Activated CD8-positive, alpha-beta memory T cell treated with anti-CD3 and anti-CD28 coated beads, Interleukin-2, amount 10 ng/mL, durations not matched to agents 7 days and 5 days (primary cell): ENCODE data around the gene ATXN3L. TPM values are rescaled to one million over a fixed set of nuclear protein-coding genes. Genes with fewer than 3 reads are reported as not detected.
A peak's percentile ranks its signal among the peaks of the same experiment; 100 is the strongest.

ENCODE experiments used
- ATAC-seq: fragments of 150-1000 bp; cut with Tn5 transposase; one replicate; pipeline ENCODE4 v1.10.0; 2021; ENCODE audit warnings: moderate library complexity
- CTCF ChIA-PET: fragments of 350-600 bp; sonication (Branson Sonifier 250); formaldehyde crosslinking; loops from one replicate; lab custom pipeline; 2021; ENCODE audit warnings: antibody characterized with exemption; lab: Charles Lee
- DNase-seq: peaks from one replicate; pipeline ENCODE4 v3.0.0-alpha.2; 2020
- H3K27ac Mint-ChIP-seq: one replicate; pipeline ENCODE4 v1.8.0; 2021; ENCODE audit warnings: mild to moderate bottlenecking, mixed read lengths
- H3K27me3 Mint-ChIP-seq: one replicate; pipeline ENCODE4 v1.8.0; 2021; ENCODE audit warnings: mixed read lengths
- H3K36me3 Mint-ChIP-seq: one replicate; pipeline ENCODE4 v1.8.0; 2021; ENCODE audit warnings: mild to moderate bottlenecking, mixed read lengths
- H3K4me1 Mint-ChIP-seq: one replicate; pipeline ENCODE4 v1.8.0; 2021; ENCODE audit warnings: mixed read lengths
- H3K4me3 Mint-ChIP-seq: one replicate; pipeline ENCODE4 v1.8.0; 2021; ENCODE audit warnings: mild to moderate bottlenecking, moderate library complexity, mixed read lengths
- H3K9me3 Mint-ChIP-seq: one replicate; pipeline ENCODE4 v1.8.0; 2022; ENCODE audit warnings: low read depth, mixed read lengths
- total RNA-seq, 2 experiments: library from RNA; stranded (reverse); gene quantifications; one replicate each; pipeline ENCODE4 v1.2.3, GENCODE V29; 2021

Gene ATXN3L
- total RNA-seq, result not detected

DNA sequence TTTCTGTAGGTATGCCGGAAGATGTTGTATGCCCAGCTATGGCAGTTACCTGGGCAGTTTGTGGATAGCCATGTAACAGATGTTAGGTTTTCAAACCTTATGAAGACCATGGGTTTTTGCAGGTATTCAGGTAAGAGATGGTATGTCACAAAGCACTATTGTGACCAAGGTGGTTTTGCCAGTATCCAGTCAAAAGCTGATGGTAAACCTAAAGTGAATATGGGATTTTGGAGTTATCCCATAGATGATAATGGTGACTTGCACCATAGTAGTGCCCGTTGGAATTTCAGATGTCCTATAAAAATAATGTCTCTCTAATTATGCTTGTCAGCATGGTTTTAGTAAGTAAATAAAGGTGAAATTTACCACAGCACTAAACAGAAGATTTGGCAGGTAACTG, at the start of gene ATXN3L:
Gene ATXN3L (minus strand): TSS at position 101 of the 400 bp plus-strand sequence. CDS start 119 bp downstream, outside the sequence.
- ATAC-seq (no peak), DNase-seq (no peak)
- Mint-ChIP-seq H3K4me3 (no peak within 1 kb of the TSS), H3K27me3 (peaks cover 2% of the 10 kb centered on the region), H3K9me3 (no peaks in the 10 kb centered on the region), H3K27ac (no peak within 1 kb of the TSS), H3K4me1 (no peaks in the 10 kb centered on the region), H3K36me3 (no peaks in the 10 kb centered on the region)
- CTCF ChIA-PET, result no interaction called here

- no peak overlapping the region for H3K4me3 Mint-ChIP-seq
- H3K36me3 Mint-ChIP-seq, result no peaks in the 10 kb centered on the region
- H3K27me3 Mint-ChIP-seq, result no peaks in the 10 kb centered on the region
- CTCF ChIA-PET, result no interaction called here
- ATAC-seq, result no peak
- H3K4me1 Mint-ChIP-seq, result peaks cover 14% of the 10 kb centered on the region
- no peaks in the 10 kb centered on the region for H3K9me3 Mint-ChIP-seq
- no peak overlapping the region for H3K27ac Mint-ChIP-seq
- DNase-seq, result no peak
These were observed 49.6 kb upstream of the ATXN3L start for GRCh38 chrX:13369256-13370030.

- no peaks in the 10 kb centered on the region for H3K9me3 Mint-ChIP-seq
- ATAC-seq (no peak), DNase-seq (no peak)
- H3K27me3 Mint-ChIP-seq, result no peaks in the 10 kb centered on the region
- peak overlapping the region; percentile 63 for H3K27ac Mint-ChIP-seq
- H3K4me1 Mint-ChIP-seq, result peaks cover 7% of the 10 kb centered on the region
- H3K4me3 Mint-ChIP-seq, result no peak overlapping the region
- CTCF ChIA-PET, result no interaction called here
- H3K36me3 Mint-ChIP-seq, result no peaks in the 10 kb centered on the region
These were observed 48.1 kb upstream of the ATXN3L start for GRCh38 chrX:13367950-13368349.

DNA sequence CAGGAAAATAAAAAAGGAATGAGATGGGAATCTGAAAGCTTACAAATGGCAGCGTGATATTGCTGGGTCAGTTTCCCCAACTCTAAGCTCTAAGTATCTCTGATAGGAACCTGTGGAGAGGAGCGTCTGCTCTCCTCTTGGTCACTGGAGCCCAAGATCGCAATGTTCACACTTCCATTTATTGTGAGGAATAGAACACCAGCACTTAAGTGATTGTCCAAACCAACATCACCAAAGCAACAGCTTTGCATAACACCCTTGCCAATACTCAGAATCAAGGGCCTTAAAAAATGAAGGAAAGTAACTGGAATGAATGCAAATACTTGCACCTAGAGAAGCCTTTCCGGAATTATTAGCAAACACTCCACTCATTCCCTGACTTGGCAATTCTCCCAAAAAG, 46.8 kb upstream of the ATXN3L start:
- CTCF ChIA-PET, result no interaction called here
- no peaks in the 10 kb centered on the region for H3K27me3 Mint-ChIP-seq
- H3K4me3 Mint-ChIP-seq, result no peak overlapping the region
- no peak for DNase-seq
- no peak overlapping the region for H3K27ac Mint-ChIP-seq
- H3K9me3 Mint-ChIP-seq, result no peaks in the 10 kb centered on the region
- ATAC-seq, result no peak
- no peaks in the 10 kb centered on the region for H3K36me3 Mint-ChIP-seq
- peaks cover 6% of the 10 kb centered on the region for H3K4me1 Mint-ChIP-seq

DNA sequence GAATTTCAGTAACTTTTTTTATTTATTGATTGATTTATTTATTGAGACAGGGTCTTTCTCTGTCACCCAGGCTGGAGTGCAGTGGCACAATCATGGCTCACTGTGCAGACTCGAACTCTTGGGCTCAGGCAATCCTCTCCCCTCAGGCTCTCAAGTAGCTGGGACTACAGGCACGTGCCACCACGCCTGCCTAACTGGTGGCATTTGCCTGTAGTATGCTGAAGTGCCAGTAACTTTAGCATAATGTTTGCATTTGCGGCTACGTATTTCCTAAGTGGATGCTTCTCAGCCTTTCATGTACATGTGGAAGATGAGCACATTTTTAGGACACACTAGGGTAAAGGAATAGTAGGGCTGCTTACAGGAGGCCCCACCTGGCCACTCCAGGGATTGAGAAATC, 45.3 kb upstream of the ATXN3L start:
- no peaks in the 10 kb centered on the region for H3K27me3 Mint-ChIP-seq
- CTCF ChIA-PET, result no interaction called here
- H3K4me1 Mint-ChIP-seq, result peaks cover 6% of the 10 kb centered on the region
- no peak overlapping the region for H3K4me3 Mint-ChIP-seq
- H3K27ac Mint-ChIP-seq, result no peak overlapping the region
- H3K9me3 Mint-ChIP-seq, result no peaks in the 10 kb centered on the region
- ATAC-seq (no peak), DNase-seq (no peak)
- no peaks in the 10 kb centered on the region for H3K36me3 Mint-ChIP-seq

DNA sequence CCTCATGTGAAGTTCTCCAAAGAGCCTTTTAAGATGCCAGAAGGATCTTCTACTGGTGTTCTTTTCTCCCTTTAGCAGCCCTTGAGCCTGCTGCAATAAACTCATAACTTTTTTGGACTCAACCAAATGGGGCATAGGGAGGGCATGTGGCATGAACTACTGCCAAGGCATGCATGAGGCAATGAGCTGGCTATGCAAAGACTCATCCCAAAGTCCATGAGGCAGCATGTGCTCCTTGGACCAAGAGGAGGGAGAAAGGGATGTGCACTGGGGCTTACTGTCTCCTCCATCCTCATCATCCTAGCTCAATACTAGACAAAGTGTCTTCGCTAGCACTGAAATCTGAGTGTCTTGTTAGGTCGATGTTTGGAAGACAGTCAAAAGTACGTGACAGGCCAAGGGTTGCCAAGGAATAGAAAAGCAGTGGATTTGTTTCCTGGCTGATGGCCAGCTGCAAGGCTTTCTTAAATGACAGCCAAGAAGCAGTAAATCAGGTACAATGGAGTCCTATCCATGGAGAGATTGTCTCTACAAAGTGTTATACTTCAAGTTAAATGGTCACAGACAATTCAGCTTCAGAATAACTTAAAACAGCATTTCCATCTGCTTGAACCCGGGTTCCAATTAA, 44.5 kb upstream of the ATXN3L start:
- Mint-ChIP-seq H3K4me3 (no peak overlapping the region), H3K4me1 (peaks cover 6% of the 10 kb centered on the region), H3K9me3 (no peaks in the 10 kb centered on the region), H3K27me3 (no peaks in the 10 kb centered on the region), H3K27ac (no peak overlapping the region), H3K36me3 (no peaks in the 10 kb centered on the region)
- no peak for DNase-seq
- CTCF ChIA-PET, result no interaction called here
- ATAC-seq, result no peak

DNA sequence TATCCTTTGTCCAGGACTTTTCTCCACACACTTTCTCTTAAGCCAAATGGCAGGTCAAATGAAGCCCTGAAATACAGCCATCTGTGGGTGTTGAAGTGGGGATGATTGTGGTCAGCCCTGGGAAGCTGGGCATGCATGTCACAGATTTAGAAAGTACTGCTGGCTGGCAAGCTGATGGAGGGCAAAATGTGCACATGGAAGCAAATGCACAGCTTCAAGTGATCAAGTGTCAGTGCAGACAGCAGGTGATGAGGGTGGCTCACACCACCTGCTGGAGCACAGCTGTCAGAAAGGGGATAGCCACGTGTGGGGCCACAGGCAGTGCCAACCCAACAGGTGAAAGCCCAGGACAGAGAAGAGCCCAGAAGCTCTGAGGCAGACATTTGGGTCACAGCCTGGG, 40.3 kb upstream of the ATXN3L start:
- H3K4me3 Mint-ChIP-seq, result no peak overlapping the region
- H3K27me3 Mint-ChIP-seq, result no peaks in the 10 kb centered on the region
- no peaks in the 10 kb centered on the region for H3K9me3 Mint-ChIP-seq
- DNase-seq, result no peak
- no peak for ATAC-seq
- H3K4me1 Mint-ChIP-seq, result no peaks in the 10 kb centered on the region
- CTCF ChIA-PET, result no interaction called here
- no peak overlapping the region for H3K27ac Mint-ChIP-seq
- H3K36me3 Mint-ChIP-seq, result no peaks in the 10 kb centered on the region

DNA sequence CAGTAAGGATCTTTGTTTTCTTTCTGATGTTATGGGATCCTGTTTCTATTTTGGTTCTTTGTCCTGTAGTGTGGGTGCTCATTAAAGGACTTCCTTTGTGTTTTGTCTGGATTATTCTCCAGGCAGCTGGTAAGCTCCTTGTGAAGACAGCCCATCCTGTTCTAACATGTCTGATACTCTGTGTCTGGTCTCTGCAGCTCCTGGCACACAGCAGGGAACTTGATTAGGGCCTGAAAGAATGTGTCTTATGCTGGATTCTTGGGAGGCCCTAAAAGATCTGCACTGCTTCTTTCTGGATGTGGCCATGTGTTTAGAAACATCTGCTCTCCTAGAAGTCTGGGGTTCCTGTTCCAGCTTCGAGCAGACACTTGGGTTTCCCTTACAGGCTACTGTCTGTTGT, 38.1 kb upstream of the ATXN3L start:
- Mint-ChIP-seq H3K27me3 (no peaks in the 10 kb centered on the region), H3K4me3 (no peak overlapping the region), H3K36me3 (no peaks in the 10 kb centered on the region), H3K9me3 (no peaks in the 10 kb centered on the region), H3K27ac (no peak overlapping the region), H3K4me1 (no peaks in the 10 kb centered on the region)
- CTCF ChIA-PET, result no interaction called here
- ATAC-seq (no peak), DNase-seq (no peak)

GRCh38 chrX:13346646-13347045, 26.8 kb upstream of the ATXN3L start:
- Mint-ChIP-seq H3K27ac (no peak overlapping the region), H3K36me3 (no peaks in the 10 kb centered on the region), H3K27me3 (no peaks in the 10 kb centered on the region), H3K9me3 (no peaks in the 10 kb centered on the region), H3K4me1 (no peaks in the 10 kb centered on the region), H3K4me3 (no peak overlapping the region)
- CTCF ChIA-PET, result no interaction called here
- DNase-seq (no peak), ATAC-seq (no peak)

- H3K36me3 Mint-ChIP-seq, result no peaks in the 10 kb centered on the region
- ATAC-seq, result no peak
- H3K9me3 Mint-ChIP-seq, result no peaks in the 10 kb centered on the region
- CTCF ChIA-PET, result no interaction called here
- no peak overlapping the region for H3K27ac Mint-ChIP-seq
- no peak for DNase-seq
- H3K4me1 Mint-ChIP-seq, result no peaks in the 10 kb centered on the region
- no peaks in the 10 kb centered on the region for H3K27me3 Mint-ChIP-seq
- no peak overlapping the region for H3K4me3 Mint-ChIP-seq
These were observed 25.6 kb upstream of the ATXN3L start for GRCh38 chrX:13345438-13345837.

DNA sequence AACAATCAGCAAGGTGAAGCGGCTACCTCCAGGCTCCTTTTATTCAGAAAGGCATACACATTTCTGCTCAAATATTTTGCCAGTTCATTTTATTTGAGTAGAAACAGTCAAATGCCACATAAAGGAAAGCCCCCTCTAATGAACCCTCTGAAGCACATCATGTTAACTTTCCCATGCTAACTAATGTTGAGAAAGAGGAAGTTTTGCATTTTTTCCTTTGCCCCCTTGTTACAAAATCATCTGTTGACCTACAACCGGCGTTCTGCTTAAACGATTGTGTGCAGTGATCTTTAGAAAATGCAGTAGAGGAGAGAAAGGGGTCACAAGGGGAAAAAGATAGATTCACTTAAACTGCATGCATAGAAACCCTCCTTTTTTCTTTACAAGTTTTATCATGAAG, 25.2 kb upstream of the ATXN3L start:
- Mint-ChIP-seq H3K4me1 (no peaks in the 10 kb centered on the region), H3K36me3 (no peaks in the 10 kb centered on the region), H3K9me3 (no peaks in the 10 kb centered on the region), H3K27me3 (no peaks in the 10 kb centered on the region), H3K27ac (no peak overlapping the region), H3K4me3 (no peak overlapping the region)
- ATAC-seq, result no peak
- DNase-seq, result no peak
- CTCF ChIA-PET, result no interaction called here

DNA sequence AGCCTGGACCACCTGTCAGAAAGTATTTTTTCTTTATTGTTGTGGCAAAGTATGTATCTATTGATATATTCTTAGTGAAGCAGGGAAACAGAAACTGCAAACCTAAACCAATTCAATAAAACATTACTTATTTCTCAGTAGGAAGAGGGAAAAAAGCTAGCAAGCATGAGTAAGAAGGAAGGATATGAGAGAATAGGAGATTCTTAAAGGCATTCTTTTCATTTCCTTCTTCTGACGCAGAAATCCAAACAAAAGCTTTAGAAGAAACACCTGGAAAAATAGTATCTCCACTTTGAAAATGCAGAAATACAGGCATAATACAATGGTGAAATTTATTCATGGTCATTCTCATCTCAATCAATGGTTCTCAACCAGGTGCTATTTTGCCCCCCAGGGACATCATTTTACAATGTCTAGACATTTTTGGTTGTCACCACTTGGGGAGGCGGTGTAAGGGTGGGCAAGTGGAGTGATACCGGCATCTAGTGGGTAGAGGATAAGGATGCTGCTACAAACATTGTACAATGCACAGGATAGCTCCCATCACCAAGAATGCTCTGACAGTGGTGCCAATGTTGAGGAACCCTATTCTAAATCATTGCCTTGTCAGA, 21.7 kb upstream of the ATXN3L start:
- Mint-ChIP-seq H3K27me3 (no peaks in the 10 kb centered on the region), H3K4me3 (no peak overlapping the region), H3K9me3 (no peaks in the 10 kb centered on the region), H3K4me1 (no peaks in the 10 kb centered on the region), H3K27ac (no peak overlapping the region), H3K36me3 (no peaks in the 10 kb centered on the region)
- DNase-seq (no peak), ATAC-seq (no peak)
- CTCF ChIA-PET, result interaction anchor here (1.8 kb wide), 1 partner anchor 395 kb away, joined by 4 read pairs; no protein-coding TSS in a partner anchor

DNA sequence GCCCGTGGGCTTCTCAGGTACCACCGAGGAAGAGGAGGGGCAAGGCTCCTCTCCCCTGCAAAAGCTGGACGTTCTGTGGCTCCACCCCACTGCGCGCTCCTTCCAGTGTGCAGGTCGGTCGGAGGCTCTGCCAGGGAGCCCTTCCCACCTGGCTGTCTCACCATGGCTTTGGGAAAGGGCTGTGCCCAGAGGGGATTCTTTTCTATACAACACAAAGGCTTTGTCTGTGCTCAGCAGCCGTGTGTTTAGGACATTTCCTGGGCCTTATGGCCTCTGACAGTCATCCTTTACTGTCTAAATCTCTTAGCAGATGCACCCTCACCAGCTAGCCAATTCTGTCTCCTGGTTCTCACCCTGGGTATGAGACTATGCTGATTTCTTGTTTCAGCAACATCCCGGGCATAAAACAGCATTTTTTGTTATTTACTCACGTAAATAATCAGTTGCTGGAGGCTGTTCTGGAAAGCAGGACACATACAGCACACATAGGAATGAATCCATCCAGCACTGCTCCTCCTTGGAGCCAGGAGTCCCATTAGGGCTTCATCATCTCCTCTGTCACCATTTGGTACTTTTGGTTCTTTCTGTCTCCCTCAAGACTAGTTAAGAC, 20.4 kb upstream of the ATXN3L start:
- ATAC-seq (no peak), DNase-seq (no peak)
- no peak overlapping the region for H3K27ac Mint-ChIP-seq
- no peaks in the 10 kb centered on the region for H3K27me3 Mint-ChIP-seq
- CTCF ChIA-PET, result no interaction called here
- no peaks in the 10 kb centered on the region for H3K9me3 Mint-ChIP-seq
- no peaks in the 10 kb centered on the region for H3K4me1 Mint-ChIP-seq
- no peaks in the 10 kb centered on the region for H3K36me3 Mint-ChIP-seq
- no peak overlapping the region for H3K4me3 Mint-ChIP-seq

DNA sequence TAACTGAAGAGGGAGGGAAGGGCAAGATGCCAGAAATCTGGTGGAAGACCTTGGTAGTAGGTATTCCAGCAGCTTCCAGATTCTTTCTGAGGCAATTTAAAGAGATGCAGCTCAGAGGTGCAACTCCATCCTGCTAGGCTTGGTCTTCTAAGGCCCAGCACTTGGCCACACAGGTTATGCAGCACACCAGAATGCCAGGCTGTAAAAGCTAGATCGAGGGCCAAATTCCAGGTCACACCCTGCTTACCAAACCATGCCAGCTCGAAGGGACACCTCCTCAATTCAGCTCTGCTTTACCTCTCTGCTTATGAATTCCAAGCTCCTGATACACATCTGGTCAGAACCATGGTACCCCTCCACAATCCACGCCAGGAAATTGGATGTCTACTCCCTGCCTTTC, 19.8 kb upstream of the ATXN3L start:
- no peaks in the 10 kb centered on the region for H3K27me3 Mint-ChIP-seq
- no peak overlapping the region for H3K4me3 Mint-ChIP-seq
- CTCF ChIA-PET, result no interaction called here
- ATAC-seq (no peak), DNase-seq (no peak)
- H3K9me3 Mint-ChIP-seq, result no peaks in the 10 kb centered on the region
- H3K36me3 Mint-ChIP-seq, result no peaks in the 10 kb centered on the region
- no peaks in the 10 kb centered on the region for H3K4me1 Mint-ChIP-seq
- H3K27ac Mint-ChIP-seq, result no peak overlapping the region
